HG02610 (cell line): ENCODE measurements around the gene ACOT4.
"Not testable (repeated sequence)": the region's sequence is repeated elsewhere in the genome, so short reads cannot be mapped to it uniquely, and the experiment has no call there.

ENCODE experiments used
- ATAC-seq: cut with Tn5 transposase; IDR thresholded peaks from one replicate; pipeline ENCODE4 v1.9.1; 2021; ENCODE audit warnings: mild to moderate bottlenecking, moderate library complexity; ENCODE audit not compliant: unreplicated experiment

ACOT4 gene

GRCh38 chr14:73576391-73576790, 15.3 kb upstream of the ACOT4 start:
- ATAC-seq: no peak

GRCh38 chr14:73577214-73577613, 14.5 kb upstream of the ACOT4 start:
- not testable (repeated sequence) for ATAC-seq

GRCh38 chr14:73582102-73582979, 9.3 kb upstream of the ACOT4 start:
- peak; percentile 55 for ATAC-seq

GRCh38 chr14:73588695-73589094, 3.0 kb upstream of the ACOT4 start:
- no peak for ATAC-seq

- no peak for ATAC-seq
Measured at GRCh38 chr14:73589116-73589515, 2.6 kb upstream of the ACOT4 start.

GRCh38 chr14:73590673-73591004, 1.0 kb upstream of the ACOT4 start:
- ATAC-seq: not testable (repeated sequence)

- no peak for ATAC-seq
Measured at GRCh38 chr14:73594491-73594890, 2.8 kb downstream of the ACOT4 start.

- no peak for ATAC-seq
Measured at GRCh38 chr14:73599499-73599898, 7.8 kb downstream of the ACOT4 start.

- no peak for ATAC-seq
Measured at GRCh38 chr14:73602994-73603393, 11.3 kb downstream of the ACOT4 start.

GRCh38 chr14:73606271-73606670, 14.6 kb downstream of the ACOT4 start:
- ATAC-seq: no peak

GRCh38 chr14:73607241-73607640, 15.6 kb downstream of the ACOT4 start:
- ATAC-seq: no peak

GRCh38 chr14:73610687-73611086, 19.0 kb downstream of the ACOT4 start:
- no peak for ATAC-seq

GRCh38 chr14:73612339-73613045, 20.8 kb downstream of the ACOT4 start, which contains the start of gene ACOT6:
Gene ACOT6, plus strand, starts transcription at chr14:73612517. Its CDS starts 55 bp downstream, at chr14:73612572.
- no peak for ATAC-seq

- no peak for ATAC-seq
Measured at GRCh38 chr14:73613046-73613383, 21.3 kb downstream of the ACOT4 start.

GRCh38 chr14:73613419-73613963, 21.8 kb downstream of the ACOT4 start:
- ATAC-seq: no peak

- no peak for ATAC-seq
Measured at GRCh38 chr14:73616831-73617230, 25.2 kb downstream of the ACOT4 start.

GRCh38 chr14:73619524-73619923, 27.9 kb downstream of the ACOT4 start:
- no peak for ATAC-seq

GRCh38 chr14:73620268-73620667, 28.6 kb downstream of the ACOT4 start:
- ATAC-seq: no peak

- ATAC-seq: no peak
Measured at GRCh38 chr14:73623504-73624054, 31.9 kb downstream of the ACOT4 start.

GRCh38 chr14:73625706-73626105, 34.0 kb downstream of the ACOT4 start:
- no peak for ATAC-seq

- peak; percentile 53 for ATAC-seq
Measured at GRCh38 chr14:73627151-73627558, 35.5 kb downstream of the ACOT4 start.
